Naive thymus-derived CD8-positive, alpha-beta T cell (primary cell): ENCODE results near the gene LIX1L. TPM values are rescaled to one million over a fixed set of nuclear protein-coding genes. Genes with fewer than 3 reads are reported as not detected.

Experiments
- ATAC-seq, 2 donors: fragments of 150-1000 bp; cut with Tn5 transposase in 1 of 2; sonication (Bioruptor Pico), chemical (Tn5 transposase) in 1 of 2; 1 replicate in 1 of 2; 2 replicates in 1 of 2; pipeline ENCODE4 v1.10.0; 2021; ENCODE audit warnings: mild to moderate bottlenecking in 2 of 2, moderate library complexity in 2 of 2
- POLR2A ChIA-PET: fragments of 350-600 bp; sonication (Branson Sonifier 250); formaldehyde crosslinking; loops from one replicate; lab custom pipeline; 2021; ENCODE audit warnings: antibody characterized with exemption; lab: Charles Lee
- DNase-seq, 10 donors: peaks; one replicate each; pipeline versions ENCODE4 v3.0.0 to v3.0.0-alpha.2; 2020 to 2022
- H3K27ac Mint-ChIP-seq, 10 donors: one replicate each; pipeline ENCODE4 v1.8.0; 2020 to 2022; ENCODE audit warnings: mild to moderate bottlenecking in 10 of 10, mixed read lengths in 10 of 10, moderate library complexity in 4 of 10, inconsistent platforms in 1 of 10
- H3K27me3 Mint-ChIP-seq, 5 donors: one replicate each; pipeline ENCODE4 v1.8.0; 2021 to 2022; ENCODE audit warnings: mixed read lengths in 5 of 5
- H3K36me3 Mint-ChIP-seq, 3 donors: one replicate each; pipeline ENCODE4 v1.8.0; 2020 to 2022; ENCODE audit warnings: mixed read lengths in 3 of 3, mild to moderate bottlenecking in 2 of 3, inconsistent platforms in 1 of 3
- H3K4me1 Mint-ChIP-seq, 4 donors: one replicate each; pipeline ENCODE4 v1.8.0; 2021 to 2022; ENCODE audit warnings: mixed read lengths in 4 of 4
- H3K4me3 Mint-ChIP-seq, 10 donors: one replicate each; pipeline ENCODE4 v1.8.0; 2020 to 2022; ENCODE audit warnings: mild to moderate bottlenecking in 10 of 10, mixed read lengths in 10 of 10, moderate library complexity in 6 of 10, inconsistent platforms in 1 of 10
- H3K9me3 Mint-ChIP-seq, 9 donors: one replicate each; pipeline ENCODE4 v1.8.0; 2020 to 2022; ENCODE audit warnings: mixed read lengths in 9 of 9, mild to moderate bottlenecking in 3 of 9, inconsistent platforms in 1 of 9, moderate library complexity in 1 of 9
- polyA plus RNA-seq, 3 donors: library from polyadenylated mRNA; unstranded; fragments of 300-500 nt; fragmentation: Illumina TruSeq; gene quantifications; one replicate each; pipeline ENCODE4 v1.2.3, GENCODE V29; 2021
- total RNA-seq, 8 experiments: library from RNA in 2 of 8; stranded (reverse) in 2 of 8; gene quantifications; one replicate each; pipeline ENCODE4 v1.2.3 and lab custom pipeline; 2021 to 2026

The LIX1L gene
- total and polyA plus RNA-seq, 5 experiments from 2014 or later = 26.3 to 59.4 (median 31.7) TPM

DNA sequence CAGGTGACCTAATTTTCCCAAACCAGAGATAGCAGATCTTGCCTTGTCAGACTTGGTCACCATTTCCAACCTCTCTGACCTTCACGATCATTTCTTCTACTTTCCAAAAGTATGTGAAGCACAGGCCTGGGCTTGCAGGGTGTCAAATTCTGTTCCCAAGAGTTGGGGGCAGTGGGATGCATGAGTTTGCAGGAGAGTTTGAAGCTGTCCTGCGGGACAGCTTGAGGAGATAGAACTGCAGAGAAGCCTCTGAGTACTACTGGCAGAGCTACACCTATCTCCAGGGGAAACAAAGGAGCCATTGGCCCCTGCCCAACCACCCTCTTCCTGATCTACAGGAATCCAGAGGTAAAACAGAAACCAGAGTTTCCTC, 27.3 kb upstream of the LIX1L start:
- POLR2A ChIA-PET = interaction anchor here (1.0 to 30.6 kb wide), 3 partner anchors 15 to 57 kb away, joined by 3 to 1573 read pairs (median 462); partner anchors contain the start of genes ANKRD34A, LIX1L, POLR3GL and RBM8A
- Mint-ChIP-seq H3K9me3 (peaks cover 0 to 3% (median 0%) of the 10 kb centered on the region in 9 donors), H3K27ac (peak overlapping the region in 9 of 10 donors; percentile 38 to 95 (median 89)), H3K36me3 (no peaks in the 10 kb centered on the region), H3K27me3 (no peaks in the 10 kb centered on the region), H3K4me3 (peak overlapping the region; percentile 29 to 75 (median 70)), H3K4me1 (peaks cover 44 to 77% (median 61%) of the 10 kb centered on the region in 4 donors)
- no peak for DNase-seq
- ATAC-seq = no peak

DNA sequence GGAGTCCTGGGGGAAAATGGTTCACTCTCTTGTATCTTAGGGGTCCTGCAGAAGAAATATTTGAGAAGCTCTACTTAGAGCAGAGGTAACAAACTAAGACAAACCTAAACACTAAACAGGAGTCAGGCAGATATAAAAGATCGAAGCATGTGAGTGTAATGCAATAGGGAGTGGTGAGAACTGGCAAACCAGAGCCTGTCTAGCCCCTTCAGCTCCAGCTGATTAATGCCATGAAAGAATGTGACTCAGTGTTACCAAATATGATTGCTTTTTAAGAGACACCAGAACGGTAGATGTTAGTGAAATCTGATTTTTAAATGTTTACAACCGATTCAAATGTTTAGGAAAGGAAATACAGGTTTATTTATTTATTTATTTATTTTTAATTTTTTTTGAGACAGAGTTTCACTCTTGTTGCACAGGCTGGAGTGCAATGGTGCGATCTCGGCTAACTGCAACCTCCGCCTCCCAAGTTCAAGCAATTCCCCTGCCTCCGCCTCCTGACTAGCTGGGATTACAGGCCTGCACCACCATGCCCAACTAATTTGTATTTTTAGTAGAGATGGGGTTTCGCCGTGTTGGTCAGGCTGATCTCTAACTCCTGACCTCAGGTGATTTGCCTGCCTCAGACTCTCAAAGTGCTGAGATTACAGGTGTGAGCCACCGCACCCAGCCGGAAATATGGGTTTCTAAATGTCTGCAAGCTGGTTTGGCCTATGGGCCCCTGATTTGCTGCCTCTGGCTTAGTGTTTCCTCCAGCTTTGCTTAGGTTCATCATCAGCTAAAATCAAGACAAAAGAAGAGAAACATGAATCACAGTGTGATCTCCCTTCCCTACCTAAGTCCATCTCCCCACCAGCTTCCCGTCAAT, 26.4 kb upstream of the LIX1L start:
- peaks cover 43 to 72% (median 58%) of the 10 kb centered on the region in 4 donors for H3K4me1 Mint-ChIP-seq
- DNase-seq (peak in 1 of 10 donors; percentile 24), ATAC-seq (no peak)
- no peaks in the 10 kb centered on the region for H3K36me3 Mint-ChIP-seq
- peak overlapping the region in 9 of 10 donors; percentile 61 to 95 (median 89) for H3K27ac Mint-ChIP-seq
- POLR2A ChIA-PET = interaction anchor here (1.0 to 30.6 kb wide), 3 partner anchors 16 to 57 kb away, joined by 3 to 1573 read pairs (median 462); partner anchors contain the start of genes ANKRD34A, LIX1L, POLR3GL and RBM8A
- peaks cover 0 to 3% (median 0%) of the 10 kb centered on the region in 9 donors for H3K9me3 Mint-ChIP-seq
- peak overlapping the region; percentile 29 to 75 (median 70) for H3K4me3 Mint-ChIP-seq
- H3K27me3 Mint-ChIP-seq = no peaks in the 10 kb centered on the region

DNA sequence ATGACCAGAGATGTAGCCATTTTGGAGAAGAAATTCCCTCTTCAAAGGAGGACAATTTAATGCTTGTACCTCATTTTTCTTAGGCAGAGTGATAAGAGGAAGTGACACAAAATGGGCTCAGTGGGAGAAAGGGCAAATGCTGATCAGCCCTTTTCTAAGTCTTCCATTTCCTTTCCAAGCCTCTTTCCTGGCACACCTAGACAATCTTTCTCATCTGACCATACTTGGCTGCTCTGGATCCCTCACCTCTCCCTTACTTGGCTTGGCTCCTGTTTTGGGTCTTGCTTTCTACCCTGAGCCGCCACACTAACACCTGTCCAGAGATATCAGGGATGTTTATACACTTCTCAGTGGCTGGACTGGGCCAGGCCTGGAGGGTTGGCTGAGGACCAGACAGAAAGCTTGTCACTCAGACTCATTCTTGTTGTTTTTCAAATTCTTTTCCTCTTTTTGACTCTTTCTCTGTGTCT, 25.4 kb upstream of the LIX1L start:
- peak overlapping the region in 7 of 10 donors; percentile 2 to 81 (median 50) for H3K27ac Mint-ChIP-seq
- POLR2A ChIA-PET = interaction anchor here (25.2 to 30.6 kb wide), 2 partner anchors 17 to 22 kb away, joined by 462 to 1573 read pairs; partner anchors contain the start of genes ANKRD34A, LIX1L, POLR3GL and TXNIP
- DNase-seq (no peak), ATAC-seq (no peak)
- H3K9me3 Mint-ChIP-seq = no peaks in the 10 kb centered on the region
- H3K27me3 Mint-ChIP-seq = no peaks in the 10 kb centered on the region
- H3K4me3 Mint-ChIP-seq = peak overlapping the region in 7 of 10 donors; percentile 0 to 58 (median 27)
- peaks cover 35 to 63% (median 52%) of the 10 kb centered on the region in 4 donors for H3K4me1 Mint-ChIP-seq
- H3K36me3 Mint-ChIP-seq = no peaks in the 10 kb centered on the region

DNA sequence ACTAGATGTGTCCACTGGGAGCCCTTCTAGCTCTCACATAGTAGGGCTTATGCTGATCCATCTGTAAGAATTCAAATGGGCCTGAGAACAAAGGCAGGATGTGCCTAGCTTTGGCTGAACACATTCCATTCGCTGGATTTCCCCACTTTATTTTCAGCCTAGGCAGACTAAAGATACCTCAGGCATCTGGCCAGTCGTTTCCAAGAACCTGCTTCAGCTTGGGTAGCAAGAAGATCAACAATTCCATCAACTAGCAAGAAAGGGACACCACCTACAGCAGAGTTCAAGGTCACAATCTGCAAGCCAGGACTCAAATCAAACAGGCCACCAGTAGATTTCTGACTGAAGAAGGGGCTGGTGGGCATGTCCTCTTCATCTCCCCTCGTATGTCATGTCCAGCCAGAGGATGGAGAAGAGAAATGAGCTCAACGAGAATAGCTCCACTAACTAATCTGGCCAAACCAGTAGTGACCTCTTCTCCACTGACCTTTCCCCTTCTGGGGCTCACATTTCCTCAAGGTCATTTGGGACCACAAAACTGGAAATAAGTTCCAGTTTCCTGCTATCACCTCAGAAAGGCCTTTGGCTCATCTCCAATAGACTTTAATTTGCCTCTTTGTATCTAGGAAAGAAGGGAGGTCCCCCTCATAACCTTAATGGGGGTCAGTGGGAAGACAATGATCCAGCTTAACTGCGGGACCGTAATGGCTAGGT, 24.4 kb upstream of the LIX1L start:
- Mint-ChIP-seq H3K27me3 (no peaks in the 10 kb centered on the region), H3K36me3 (peaks cover 0 to 4% (median 0%) of the 10 kb centered on the region in 3 donors), H3K4me1 (peaks cover 26 to 55% (median 50%) of the 10 kb centered on the region in 4 donors), H3K9me3 (no peaks in the 10 kb centered on the region), H3K4me3 (peak overlapping the region in 7 of 10 donors; percentile 0 to 51 (median 25)), H3K27ac (peak overlapping the region in 5 of 10 donors; percentile 40 to 80 (median 61))
- POLR2A ChIA-PET = interaction anchor here (0.6 to 30.6 kb wide), 6 partner anchors 18 to 1103 kb away, joined by 3 to 1573 read pairs (median 16); partner anchors contain the start of genes ANKRD34A, LIX1L, POLR3GL and RBM8A
- DNase-seq (no peak), ATAC-seq (no peak)

DNA sequence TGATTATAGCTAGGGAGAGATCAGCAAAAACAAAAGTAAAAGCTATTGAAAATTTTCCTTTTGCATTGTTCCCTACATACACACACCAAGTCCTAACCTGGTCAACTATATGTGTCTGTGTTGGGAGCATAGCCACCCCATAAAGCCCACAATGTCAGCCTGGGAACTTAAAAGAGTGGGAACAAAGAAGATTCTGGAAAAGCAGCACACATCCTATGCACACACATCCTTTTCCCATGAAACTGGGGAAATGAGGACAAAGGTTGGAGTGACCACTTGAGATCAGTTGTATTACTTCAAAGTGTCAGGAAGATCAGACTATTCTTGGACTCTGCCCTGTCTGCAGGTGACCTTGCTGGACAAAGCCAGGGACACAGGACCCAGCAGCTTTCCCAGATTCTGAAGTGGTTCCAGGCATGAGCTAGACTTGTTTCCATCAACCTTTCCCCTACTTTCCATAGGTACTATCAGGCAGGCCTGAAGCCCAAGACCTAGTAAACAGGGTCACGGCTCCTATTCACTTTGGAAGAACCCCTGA, 22.7 kb upstream of the LIX1L start:
- DNase-seq (no peak), ATAC-seq (no peak)
- Mint-ChIP-seq H3K36me3 (peaks cover 0 to 10% (median 0%) of the 10 kb centered on the region in 3 donors), H3K4me1 (peaks cover 13 to 45% (median 42%) of the 10 kb centered on the region in 4 donors), H3K4me3 (no peak overlapping the region), H3K27ac (peak overlapping the region in 1 of 10 donors; percentile 85), H3K9me3 (no peaks in the 10 kb centered on the region), H3K27me3 (no peaks in the 10 kb centered on the region)
- POLR2A ChIA-PET = interaction anchor here (0.6 to 30.6 kb wide), 9 partner anchors 19 to 135 kb away, joined by 4 to 1573 read pairs (median 9); partner anchors contain the start of genes ANKRD34A, LIX1L, NUDT17 and POLR3GL

DNA sequence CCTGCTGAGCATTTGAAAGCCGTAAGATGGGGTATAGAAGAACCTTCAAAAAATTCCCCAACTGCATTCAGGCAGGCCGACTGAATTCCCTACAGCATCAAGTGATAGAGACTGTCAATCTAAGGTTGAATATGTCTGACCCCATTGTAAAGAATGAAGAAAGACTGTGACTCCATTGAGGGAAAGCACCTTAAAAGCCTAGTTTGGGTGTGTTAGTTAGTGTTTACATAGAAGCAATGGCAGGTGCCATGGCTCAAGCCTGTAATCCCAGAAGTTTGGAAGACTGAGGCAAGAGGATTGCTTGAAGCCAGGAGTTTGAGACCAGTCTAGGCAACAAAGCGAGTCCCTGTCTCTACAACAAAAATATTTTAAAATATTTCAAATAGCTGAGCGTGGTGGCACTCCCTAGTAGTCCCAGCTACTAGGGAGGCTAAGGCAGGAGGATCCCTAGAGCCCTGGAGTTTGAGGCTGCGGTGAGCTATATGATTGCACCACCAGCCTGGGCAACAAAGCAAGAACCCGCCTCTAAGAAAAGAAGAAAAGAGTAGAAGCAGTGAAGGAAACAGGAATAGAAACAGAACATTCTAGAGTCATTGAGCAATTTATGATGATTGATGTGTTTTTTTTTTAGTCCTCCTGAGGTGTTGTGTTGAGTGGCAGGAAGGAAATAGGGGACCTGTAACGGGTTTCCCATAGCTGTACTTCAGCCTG, 22.1 kb upstream of the LIX1L start:
- no peak overlapping the region for H3K27ac Mint-ChIP-seq
- POLR2A ChIA-PET = interaction anchor here (0.9 to 30.6 kb wide), 10 partner anchors 18 to 135 kb away, joined by 3 to 1573 read pairs (median 9); partner anchors contain the start of genes ANKRD34A, LIX1L, NUDT17 and POLR3GL
- H3K27me3 Mint-ChIP-seq = no peaks in the 10 kb centered on the region
- H3K4me3 Mint-ChIP-seq = no peak overlapping the region
- ATAC-seq (peak; percentile 36 to 59), DNase-seq (peak in 2 of 10 donors; percentile 65 to 68)
- H3K4me1 Mint-ChIP-seq = peaks cover 7 to 42% (median 39%) of the 10 kb centered on the region in 4 donors
- peaks cover 0 to 13% (median 0%) of the 10 kb centered on the region in 3 donors for H3K36me3 Mint-ChIP-seq
- no peaks in the 10 kb centered on the region for H3K9me3 Mint-ChIP-seq

DNA sequence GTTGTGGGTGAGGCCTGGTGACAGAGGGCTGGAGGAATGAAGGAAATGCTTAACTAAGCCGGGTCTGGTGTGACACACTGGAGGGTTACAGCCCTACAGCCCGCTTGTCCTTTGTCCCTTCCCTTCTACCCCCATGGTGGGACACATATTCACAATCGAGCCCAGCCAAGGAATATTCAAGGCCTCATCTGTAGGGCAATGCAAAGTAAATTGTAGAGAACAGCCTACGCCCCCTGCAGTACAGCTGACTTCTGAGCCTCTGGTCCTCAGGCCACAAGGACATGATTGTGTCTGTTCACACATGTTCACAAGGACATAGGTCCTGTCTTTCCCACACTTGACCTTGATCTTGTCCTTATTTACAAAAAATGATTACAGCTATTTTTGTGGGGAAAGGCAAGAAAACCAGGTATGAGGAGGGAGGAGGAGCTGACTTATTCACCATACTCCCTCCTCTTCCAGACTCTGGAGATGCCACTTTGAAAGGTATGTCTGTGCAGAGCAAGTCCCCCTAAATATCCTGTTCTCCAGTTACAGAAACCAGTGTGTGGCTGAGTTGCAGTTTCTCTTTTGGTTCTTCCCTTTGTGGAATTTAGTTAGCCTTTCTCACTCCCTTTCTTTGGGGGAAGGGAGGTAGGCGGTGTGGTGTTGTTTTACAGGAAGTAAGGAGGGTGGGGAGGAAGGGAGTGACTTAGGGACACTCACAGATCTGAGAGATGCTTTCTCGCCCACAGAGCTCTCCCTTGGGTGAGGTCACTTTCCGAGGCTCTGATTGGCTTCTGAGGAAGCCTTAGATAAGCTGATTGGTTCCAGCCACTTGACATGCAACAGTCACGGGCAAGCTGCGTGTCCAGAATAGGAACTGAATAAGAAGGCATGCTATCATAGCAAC, 21.3 kb upstream of the LIX1L start:
- DNase-seq (peak; percentile 42 to 91 (median 78)), ATAC-seq (peak; percentile 74 to 79)
- no peaks in the 10 kb centered on the region for H3K27me3 Mint-ChIP-seq
- H3K36me3 Mint-ChIP-seq = peaks cover 0 to 16% (median 1%) of the 10 kb centered on the region in 3 donors
- no peak overlapping the region for H3K4me3 Mint-ChIP-seq
- H3K9me3 Mint-ChIP-seq = no peaks in the 10 kb centered on the region
- no peak overlapping the region for H3K27ac Mint-ChIP-seq
- POLR2A ChIA-PET = interaction anchor here (0.9 to 30.6 kb wide), 9 partner anchors 18 to 134 kb away, joined by 3 to 1573 read pairs (median 9); partner anchors contain the start of genes ANKRD34A, LIX1L, NUDT17 and POLR3GL
- peaks cover 2 to 45% (median 39%) of the 10 kb centered on the region in 4 donors for H3K4me1 Mint-ChIP-seq

DNA sequence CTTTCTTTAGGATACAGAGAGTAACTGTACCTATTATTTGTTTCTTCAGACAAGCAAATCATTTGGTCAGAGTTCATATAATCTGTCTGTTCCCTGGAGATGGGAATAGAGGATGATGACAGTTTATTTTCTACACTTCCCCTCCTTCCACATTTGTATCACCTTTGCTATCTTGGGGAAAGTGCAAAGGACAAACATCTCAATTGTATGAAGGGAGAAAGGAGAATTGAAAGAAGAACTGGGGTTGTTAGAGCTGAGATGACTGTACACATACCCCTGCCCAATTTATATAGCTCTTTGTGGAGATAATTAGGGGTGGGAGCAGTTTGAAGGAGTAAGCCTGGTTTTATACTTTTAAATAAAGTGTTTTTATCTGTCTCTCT, 20.6 kb upstream of the LIX1L start:
- DNase-seq (no peak), ATAC-seq (no peak)
- Mint-ChIP-seq H3K36me3 (peaks cover 0 to 16% (median 2%) of the 10 kb centered on the region in 3 donors), H3K4me3 (no peak overlapping the region), H3K27me3 (no peaks in the 10 kb centered on the region), H3K9me3 (no peaks in the 10 kb centered on the region), H3K27ac (no peak overlapping the region), H3K4me1 (peaks cover 3 to 41% (median 34%) of the 10 kb centered on the region in 4 donors)
- POLR2A ChIA-PET = interaction anchor here (1.5 to 30.6 kb wide), 8 partner anchors 17 to 133 kb away, joined by 4 to 1573 read pairs (median 11); partner anchors contain the start of genes ANKRD34A, LIX1L, NUDT17 and POLR3GL

DNA sequence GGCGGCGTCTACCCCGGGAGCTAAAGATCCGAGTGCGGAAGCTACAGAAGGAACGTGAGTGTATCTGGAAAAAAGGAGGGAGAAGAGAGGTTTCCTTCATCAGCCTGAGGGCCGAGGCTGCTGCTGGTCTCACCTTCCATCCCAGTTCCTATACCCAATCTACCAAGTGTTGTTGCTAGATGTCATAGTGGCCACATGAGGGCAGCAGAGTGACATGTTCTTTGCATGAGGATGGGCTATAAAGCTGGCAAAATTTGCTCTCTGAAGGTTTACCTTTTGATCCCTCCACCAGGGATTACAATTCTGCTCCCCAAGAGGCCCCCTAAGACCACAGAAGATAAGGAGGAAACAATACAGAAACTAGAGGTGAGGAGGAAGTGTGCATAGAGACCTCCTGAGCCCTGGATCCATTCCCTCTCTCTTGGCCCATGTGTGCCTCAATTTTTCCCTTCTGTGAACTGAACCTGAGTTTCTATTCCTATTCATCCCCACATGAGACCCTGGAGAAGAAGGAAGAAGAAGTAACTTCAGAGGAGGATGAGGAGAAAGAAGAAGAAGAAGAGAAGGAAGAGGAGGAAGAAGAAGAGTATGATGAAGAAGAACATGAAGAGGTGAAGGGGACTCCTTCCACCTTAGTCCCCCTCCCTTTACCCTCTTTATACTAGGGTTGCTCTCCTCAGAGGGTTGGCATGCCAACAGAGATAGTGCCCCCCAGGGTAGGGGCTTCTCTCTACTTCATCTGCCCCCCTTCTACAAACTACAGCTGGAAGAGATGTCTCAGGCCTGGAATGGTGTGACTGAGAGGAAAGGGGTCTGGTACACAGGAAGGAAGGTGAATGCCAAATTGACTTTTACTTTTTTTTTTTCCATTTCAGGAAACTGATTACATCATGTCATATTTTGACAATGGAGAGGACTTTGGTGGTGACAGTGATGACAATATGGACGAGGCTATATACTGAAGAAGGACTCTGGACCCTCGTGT, 20.0 kb upstream of the LIX1L start:
- DNase-seq (peak; percentile 52 to 88 (median 72)), ATAC-seq (peak; percentile 24 to 26)
- Mint-ChIP-seq H3K27me3 (no peaks in the 10 kb centered on the region), H3K9me3 (no peaks in the 10 kb centered on the region), H3K36me3 (peaks cover 0 to 18% (median 2%) of the 10 kb centered on the region in 3 donors), H3K27ac (no peak overlapping the region), H3K4me1 (peaks cover 8 to 40% (median 33%) of the 10 kb centered on the region in 4 donors), H3K4me3 (no peak overlapping the region)
- POLR2A ChIA-PET = interaction anchor here (0.6 to 30.6 kb wide), 10 partner anchors 8 to 118 kb away, joined by 3 to 1573 read pairs (median 6); partner anchors contain the start of genes ANKRD34A, LIX1L, PIAS3 and POLR3GL
